Left cardiac atrium (tissue), 4 donors: Measurements from ENCODE around the gene PRDM16. TPM values are rescaled to one million over a fixed set of nuclear protein-coding genes. Genes with fewer than 3 reads are reported as not detected.

Source experiments
- ATAC-seq, 2 donors: fragments of 200-7000 bp; cut with Tn5 transposase; one replicate each; pipeline ENCODE4 v1.9.1; 2020; ENCODE audit warnings: mild to moderate bottlenecking in 2 of 2, moderate library complexity in 2 of 2
- DNase-seq: peaks from one replicate; pipeline ENCODE4 v3.0.0-alpha.2; 2020
- intact Hi-C, 2 donors: fragments of 100-400 bp; cut with DNase I; formaldehyde crosslinking; loops; one replicate each; pipeline versions ENCODE4 v1.14.1 to v1.15.1; 2022 to 2023
- total RNA-seq, 2 donors: library from RNA; stranded (reverse); fragmentation: NEBNext Ultra II Directional; extraction: Animal tissue kit (Norgen Biotek cat#: 25700); gene quantifications; one replicate each; pipeline ENCODE4 v1.2.1, GENCODE V29; 2021
- donor health status: DM: no; HTN: yes; CAD: no.
- donor health status: DM: no; HTN: yes; CAD: no; lungs with severe emphysema.
- donor health status: DM: yes; HTN: yes; CAD: no.
- donor health status: Dilated cardiomyopathy.

The PRDM16 gene
- total RNA-seq, 2 donors from 2014 or later = 0.99 to 1.2 TPM

DNA sequence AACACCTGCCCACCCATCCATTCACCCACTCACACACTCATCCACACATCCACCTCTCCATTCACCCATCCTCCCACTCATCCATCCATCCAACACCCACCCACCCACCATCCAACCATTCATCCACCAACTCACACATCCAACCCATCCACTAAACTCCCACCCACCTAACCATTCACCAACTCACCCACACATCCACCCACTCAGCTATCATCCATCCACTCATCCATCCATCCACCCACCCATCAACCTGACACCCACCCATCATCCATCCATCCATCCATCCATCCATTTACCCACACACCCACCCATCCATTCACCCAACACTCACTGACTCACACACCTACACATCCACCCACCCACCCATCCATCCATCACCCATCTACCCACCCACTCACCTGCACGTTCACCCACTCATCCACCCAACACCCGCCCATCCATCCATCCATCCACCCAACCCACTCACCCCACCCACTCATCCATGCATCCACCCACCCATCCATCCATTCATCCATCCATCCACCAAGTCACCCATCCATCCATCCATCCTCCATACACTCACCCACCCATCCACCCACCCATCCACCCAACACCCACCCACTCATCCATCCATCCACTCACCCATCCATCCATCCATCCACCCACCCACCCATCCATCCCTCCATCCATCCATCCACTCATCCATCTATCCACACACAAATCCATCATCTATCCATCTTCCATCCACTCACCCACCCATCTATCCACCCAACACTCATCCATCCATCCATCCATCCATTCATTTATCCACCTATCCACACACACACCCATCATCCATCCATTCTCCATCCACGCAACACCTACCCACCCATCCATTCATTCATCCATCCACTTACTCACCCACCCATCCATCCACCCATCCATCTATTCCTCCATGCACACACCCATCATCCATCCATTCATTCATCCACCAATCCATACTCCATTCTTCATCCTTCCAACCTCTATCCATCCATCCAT, 17.4 kb upstream of the PRDM16 start:
- ATAC-seq (no peak), DNase-seq (no peak)
- intact Hi-C loops = no loop called here

DNA sequence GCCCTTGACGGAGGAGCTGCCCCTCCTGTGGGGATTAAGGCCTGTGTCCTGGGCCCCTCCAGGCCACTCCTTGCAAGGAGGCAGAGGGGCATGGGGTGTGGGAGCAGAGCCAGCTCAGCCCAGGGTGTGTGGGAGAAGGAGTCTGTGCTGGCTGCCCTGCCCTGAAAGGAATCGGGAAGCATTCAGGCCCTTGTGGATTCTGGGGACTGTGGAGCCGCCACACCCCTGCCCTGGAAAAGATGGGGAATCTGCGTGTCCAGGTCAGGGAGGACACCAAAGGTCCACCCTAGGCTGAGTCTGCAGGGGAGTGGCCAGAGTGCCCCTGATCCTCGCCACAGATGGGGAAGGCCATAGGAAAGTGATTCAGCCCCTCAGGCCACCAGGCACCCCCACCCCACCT, 16.5 kb upstream of the PRDM16 start:
- ATAC-seq (no peak), DNase-seq (peak; percentile 0)
- intact Hi-C loops = no loop called here

DNA sequence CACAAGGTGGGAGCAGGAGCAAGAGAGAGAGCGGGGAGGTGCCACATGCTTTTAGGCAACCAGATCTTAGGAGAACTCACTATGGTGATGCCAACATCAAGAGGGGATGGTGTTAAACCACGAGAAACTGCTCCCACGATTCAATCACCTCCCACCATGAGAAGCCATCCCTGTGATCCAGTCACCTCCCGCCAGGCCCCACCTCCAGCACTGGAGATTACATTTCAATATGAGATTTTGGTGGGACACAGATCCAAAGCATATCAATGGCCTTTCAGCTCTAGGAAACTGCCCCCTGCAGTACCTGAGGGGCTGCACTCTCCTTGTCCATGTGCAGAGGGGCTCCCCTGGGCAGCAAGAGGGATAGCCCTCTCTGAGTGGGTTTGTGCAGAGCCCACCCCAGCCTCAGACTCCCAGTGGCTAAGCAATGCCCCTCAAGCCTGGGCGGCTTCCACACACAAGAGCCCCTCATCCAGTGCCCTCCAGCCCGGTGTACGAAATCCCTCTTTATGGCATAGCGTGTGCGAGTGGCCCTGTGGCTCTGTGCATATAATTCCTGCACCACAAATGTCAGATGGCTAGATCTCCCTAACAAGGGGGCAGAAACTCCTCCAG, 15.5 kb upstream of the PRDM16 start:
- peak; percentile 4 for DNase-seq
- intact Hi-C loops = no loop called here
- no peak for ATAC-seq

- ATAC-seq = no peak
- peak; percentile 0 for DNase-seq
- intact Hi-C loops = no loop called here
Measured at GRCh38 chr1:3053986-3054385, 15.0 kb upstream of the PRDM16 start.

- ATAC-seq = no peak
- intact Hi-C loops = no loop called here
- peak; percentile 7 for DNase-seq
Measured at GRCh38 chr1:3054474-3054873, 14.5 kb upstream of the PRDM16 start.

GRCh38 chr1:3055051-3055450, 14.0 kb upstream of the PRDM16 start:
- ATAC-seq = no peak
- intact Hi-C loops = no loop called here
- DNase-seq = peak; percentile 4

DNA sequence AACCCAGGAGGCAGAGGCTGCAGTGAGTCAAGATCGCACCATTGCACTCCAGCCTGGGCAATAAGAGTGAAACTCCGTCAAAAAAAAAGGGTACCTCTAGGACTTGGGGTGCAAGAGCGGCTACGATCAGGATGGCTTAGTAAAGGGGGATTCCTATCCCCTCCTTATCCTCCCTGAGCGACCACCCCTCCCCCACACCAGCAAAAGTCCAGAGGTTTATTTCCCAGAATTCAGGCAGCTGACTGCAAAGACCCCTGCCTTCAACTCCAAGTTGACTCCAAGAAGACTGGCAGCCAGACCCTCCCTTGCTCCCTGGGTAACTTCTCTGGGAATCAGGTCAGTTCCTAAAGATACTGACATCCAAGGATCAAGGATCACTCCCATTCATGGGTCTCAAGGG, 12.4 kb upstream of the PRDM16 start:
- intact Hi-C loops = no loop called here
- DNase-seq (peak; percentile 11), ATAC-seq (no peak)

DNA sequence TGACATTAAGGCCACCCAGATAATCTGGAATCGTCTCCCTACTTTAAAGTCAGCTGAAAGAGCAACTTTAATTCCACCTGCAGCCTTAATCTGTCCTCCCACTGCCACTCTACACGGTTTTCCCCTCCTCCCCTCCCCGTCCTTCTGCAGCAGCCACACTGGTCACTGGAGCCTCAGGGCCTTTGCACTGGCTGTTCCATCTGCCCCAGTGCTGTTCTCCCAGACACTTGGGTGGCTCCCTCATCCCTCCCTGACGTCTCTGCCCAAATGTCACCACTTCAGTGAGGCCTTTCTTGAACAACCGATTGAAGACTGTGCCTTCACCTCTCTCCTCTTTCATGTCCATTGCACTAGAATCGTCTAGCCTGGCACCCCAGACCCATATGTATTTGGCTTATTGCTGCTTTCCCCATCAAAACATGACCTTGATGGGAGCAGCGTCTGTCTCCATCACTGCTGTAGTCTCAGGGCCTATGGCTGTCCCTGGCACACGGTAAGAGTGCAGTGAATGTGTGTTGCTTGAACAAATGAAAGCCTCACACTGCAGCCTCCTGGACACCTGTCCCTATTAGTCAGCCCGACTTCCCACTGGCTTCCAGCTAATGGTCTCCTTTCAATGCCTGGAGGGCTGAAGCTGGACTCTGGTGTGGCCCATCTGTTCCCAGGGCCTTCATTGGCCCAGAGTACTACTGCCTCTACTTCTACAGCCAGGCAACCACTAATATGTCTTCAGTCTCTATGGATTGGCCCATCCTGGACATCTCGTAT, 10.6 kb upstream of the PRDM16 start:
- no peak for ATAC-seq
- intact Hi-C loops = no loop called here

DNA sequence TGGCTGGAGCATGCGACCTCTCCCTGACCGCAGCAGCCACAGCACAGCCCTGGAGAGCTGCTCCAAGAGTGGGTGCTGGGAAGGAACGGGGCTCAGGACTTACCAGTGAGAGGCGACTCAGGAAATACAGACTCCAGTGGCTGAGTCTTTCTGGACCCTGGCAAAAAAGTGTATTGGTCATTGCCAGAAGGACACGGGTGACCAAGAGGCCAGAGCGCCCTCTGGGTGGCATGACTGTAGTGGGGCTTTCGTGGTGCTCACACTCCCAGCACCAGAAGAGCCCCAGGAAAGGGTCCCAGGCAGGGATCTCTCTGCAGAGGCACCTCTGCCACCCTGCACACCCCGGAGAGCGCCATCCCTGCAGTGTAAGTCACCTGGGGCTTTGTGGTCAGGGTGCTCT, 8.9 kb upstream of the PRDM16 start:
- intact Hi-C loops = loop anchor here in 1 of 2 donors (10.0 kb wide), 1 partner anchor 345 kb away; no protein-coding TSS in a partner anchor
- DNase-seq = no peak
- ATAC-seq = no peak

More for the DNA sequence above, 10.6 kb upstream of the PRDM16 start:
- peak; percentile 1 for DNase-seq

GRCh38 chr1:3060601-3061551, 8.1 kb upstream of the PRDM16 start:
- intact Hi-C loops = loop anchor here in 1 of 2 donors (10.0 kb wide), 1 partner anchor 344 kb away; no protein-coding TSS in a partner anchor
- DNase-seq (peak; percentile 10), ATAC-seq (no peak)

DNA sequence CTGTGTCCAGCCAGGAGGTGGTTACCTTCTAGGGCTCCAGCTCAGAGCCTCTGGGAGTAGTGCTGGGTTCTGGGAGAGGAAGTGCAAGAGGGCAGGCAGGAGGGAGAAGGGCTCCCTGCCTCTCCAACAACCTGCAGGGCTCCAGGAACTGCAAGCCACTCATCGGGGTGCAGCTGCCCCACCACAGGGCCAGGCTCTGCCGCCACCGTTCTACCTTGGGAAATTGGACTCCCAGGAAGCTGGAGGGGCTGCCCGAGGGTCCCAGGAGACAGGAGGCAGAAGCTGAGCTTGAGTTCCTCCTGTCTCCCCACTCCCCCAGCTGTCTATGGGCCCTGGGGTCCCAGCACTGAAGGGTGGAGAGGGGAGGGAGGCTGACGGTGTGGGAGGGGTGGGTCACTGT, 7.4 kb upstream of the PRDM16 start:
- intact Hi-C loops = loop anchor here in 1 of 2 donors (10.0 kb wide), 1 partner anchor 343 kb away; no protein-coding TSS in a partner anchor
- no peak for ATAC-seq
- DNase-seq = no peak

DNA sequence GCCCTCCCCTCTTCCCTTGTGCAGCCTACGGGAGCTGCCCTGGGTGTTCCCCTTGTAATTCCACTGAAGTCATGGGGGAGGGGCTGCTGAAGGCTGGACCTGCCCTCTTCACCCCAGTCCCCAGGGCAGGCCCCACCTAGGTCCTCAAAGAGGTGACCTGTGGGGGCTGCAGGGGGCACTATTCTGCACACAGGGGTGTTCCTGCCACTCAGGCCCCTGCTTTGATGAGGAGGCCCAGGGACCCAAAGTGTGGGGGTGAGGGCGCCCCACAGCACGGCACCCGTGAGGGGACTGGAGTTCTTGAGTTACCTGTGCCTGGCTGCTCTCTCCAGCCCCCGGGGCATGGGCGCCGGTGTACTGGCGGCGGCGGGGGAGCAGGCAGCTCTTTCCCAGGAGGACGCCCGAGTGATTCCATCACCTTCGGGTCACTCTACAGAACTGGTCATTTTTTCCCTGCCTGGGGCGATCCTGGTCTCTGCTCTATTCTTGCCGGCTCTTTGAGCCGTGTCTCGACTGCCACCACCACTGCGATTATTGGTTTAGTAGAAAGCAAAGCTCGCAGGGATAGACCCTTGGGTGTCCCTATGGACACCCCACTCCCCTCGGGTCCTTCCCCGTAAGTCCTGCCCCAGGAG, 6.9 kb upstream of the PRDM16 start:
- intact Hi-C loops = loop anchor here in 1 of 2 donors (10.0 kb wide), 1 partner anchor 343 kb away; no protein-coding TSS in a partner anchor
- ATAC-seq (no peak), DNase-seq (peak; percentile 13)

DNA sequence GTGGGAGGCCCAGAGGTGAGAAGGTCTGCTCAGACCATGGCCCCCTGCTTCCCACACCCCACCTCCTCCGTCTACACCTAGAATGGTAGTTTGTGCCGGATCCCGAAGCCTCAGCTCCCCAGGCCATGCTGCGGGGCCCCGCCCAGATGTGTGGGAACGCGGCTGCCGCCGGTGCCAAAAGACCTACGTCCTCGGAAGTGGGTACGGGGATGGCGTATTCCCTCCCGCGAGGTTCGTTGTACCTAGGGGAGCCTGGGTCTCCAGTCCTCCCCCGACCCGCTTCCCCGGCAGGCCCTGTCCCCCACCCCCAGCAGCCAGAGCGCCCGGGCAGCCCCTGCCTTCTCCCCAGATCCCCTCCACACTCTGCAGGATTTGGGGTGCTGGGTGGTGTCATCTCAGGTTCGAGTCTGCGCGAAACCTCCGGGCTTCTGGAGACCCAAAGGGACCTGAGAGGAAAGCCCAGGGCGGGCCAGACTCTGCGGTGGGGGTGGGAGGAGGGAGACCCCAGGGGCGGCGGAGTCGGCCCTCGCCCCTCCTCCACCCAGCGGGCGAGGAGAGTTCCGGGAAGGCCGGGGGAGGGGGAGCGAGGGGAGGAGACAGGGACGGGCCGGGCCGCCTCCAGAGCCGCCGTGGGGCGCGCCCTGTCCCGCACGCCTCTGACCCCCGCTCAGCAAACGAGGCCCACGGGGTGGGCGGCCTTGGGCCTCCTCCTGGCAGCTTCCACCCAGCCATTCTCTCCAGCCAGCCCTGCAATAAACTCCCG, 6.2 kb upstream of the PRDM16 start:
- intact Hi-C loops = loop anchor here in 1 of 2 donors (10.0 kb wide), 1 partner anchor 342 kb away; no protein-coding TSS in a partner anchor

GRCh38 chr1:3063379-3064295, 5.4 kb upstream of the PRDM16 start:
- intact Hi-C loops = loop anchor here in 1 of 2 donors (10.0 kb wide), 1 partner anchor 341 kb away; no protein-coding TSS in a partner anchor
- peak in 1 of 2 donors; percentile 4 for ATAC-seq
- peak; percentile 33 for DNase-seq

More for the DNA sequence above, 6.2 kb upstream of the PRDM16 start:
- DNase-seq = peak; percentile 30
- no peak for ATAC-seq

- DNase-seq (peak; percentile 10), ATAC-seq (no peak)
- intact Hi-C loops = loop anchor here in 1 of 2 donors (10.0 kb wide), 1 partner anchor 340 kb away; no protein-coding TSS in a partner anchor
Measured at GRCh38 chr1:3064296-3064850, 4.6 kb upstream of the PRDM16 start.
